Measurements from ENCODE around the gene AGAP1.

Gene AGAP1

GRCh38 chr2:235658351-235659174 is 164.7 kb downstream of the AGAP1 start:
- no peak for DNase-seq (ENCODE audit: low read depth)
- TF ChIP-seq, protein P1, sequence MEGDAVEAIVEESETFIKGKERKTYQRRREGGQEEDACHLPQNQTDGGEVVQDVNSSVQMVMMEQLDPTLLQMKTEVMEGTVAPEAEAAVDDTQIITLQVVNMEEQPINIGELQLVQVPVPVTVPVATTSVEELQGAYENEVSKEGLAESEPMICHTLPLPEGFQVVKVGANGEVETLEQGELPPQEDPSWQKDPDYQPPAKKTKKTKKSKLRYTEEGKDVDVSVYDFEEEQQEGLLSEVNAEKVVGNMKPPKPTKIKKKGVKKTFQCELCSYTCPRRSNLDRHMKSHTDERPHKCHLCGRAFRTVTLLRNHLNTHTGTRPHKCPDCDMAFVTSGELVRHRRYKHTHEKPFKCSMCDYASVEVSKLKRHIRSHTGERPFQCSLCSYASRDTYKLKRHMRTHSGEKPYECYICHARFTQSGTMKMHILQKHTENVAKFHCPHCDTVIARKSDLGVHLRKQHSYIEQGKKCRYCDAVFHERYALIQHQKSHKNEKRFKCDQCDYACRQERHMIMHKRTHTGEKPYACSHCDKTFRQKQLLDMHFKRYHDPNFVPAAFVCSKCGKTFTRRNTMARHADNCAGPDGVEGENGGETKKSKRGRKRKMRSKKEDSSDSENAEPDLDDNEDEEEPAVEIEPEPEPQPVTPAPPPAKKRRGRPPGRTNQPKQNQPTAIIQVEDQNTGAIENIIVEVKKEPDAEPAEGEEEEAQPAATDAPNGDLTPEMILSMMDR (IDR thresholded peaks at IDR 0.05; ENCODE audit: insufficient read depth, low read depth, low read length, missing control alignments): no peak
- H3K4me3 ChIP-seq (ENCODE audit: low read length): no peak overlapping the region

GRCh38 chr2:235659767-235660322 is 166.0 kb downstream of the AGAP1 start:
- no peak overlapping the region for H3K4me3 ChIP-seq (ENCODE audit: low read length)
- no peak for DNase-seq (ENCODE audit: low read depth)
- TF ChIP-seq, protein P1 (IDR thresholded peaks at IDR 0.05; ENCODE audit: insufficient read depth, low read depth, low read length, missing control alignments): no peak

DNA sequence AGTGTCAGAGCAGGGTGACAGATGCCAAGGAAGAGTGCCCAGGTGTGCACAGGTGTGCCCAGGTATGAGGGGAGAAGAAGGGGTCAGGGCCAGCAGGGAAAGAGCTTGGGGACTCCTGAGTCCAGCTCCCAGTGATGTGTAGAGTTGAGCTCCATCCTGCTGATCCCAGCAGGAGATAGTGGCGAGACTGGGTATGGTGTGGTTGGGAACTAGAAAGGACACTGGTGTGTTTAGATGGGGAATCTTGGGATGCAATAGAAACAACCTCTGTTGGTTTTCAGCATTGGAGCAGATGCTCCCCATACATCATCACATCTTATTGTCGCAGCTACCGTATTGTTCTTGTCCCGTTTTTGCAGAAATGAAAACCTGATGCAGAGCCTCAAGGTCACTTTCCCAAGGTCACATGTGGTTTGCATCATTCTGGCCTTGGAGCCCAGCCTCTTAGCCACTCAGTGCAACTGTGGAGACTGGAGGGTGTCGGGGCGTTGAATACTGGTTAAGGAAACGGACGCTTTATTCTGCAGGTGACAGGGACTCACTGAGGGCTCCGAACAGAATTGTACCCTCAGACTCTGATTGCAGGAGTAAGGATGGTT is 166.7 kb downstream of the AGAP1 start:
- H3K4me3 ChIP-seq (ENCODE audit: low read length): no peak overlapping the region
- TF ChIP-seq, protein P1 (IDR thresholded peaks at IDR 0.05; ENCODE audit: insufficient read depth, low read depth, low read length, missing control alignments): no peak

GRCh38 chr2:235661167-235661937 is 167.5 kb downstream of the AGAP1 start:
- no peak for DNase-seq (ENCODE audit: low read depth)
- no peak overlapping the region for H3K4me3 ChIP-seq (ENCODE audit: low read length)
- TF ChIP-seq, protein P1 (IDR thresholded peaks at IDR 0.05; ENCODE audit: insufficient read depth, low read depth, low read length, missing control alignments): no peak

More for the DNA sequence above, 166.7 kb downstream of the AGAP1 start:
- DNase-seq (ENCODE audit: low read depth): no peak

DNA sequence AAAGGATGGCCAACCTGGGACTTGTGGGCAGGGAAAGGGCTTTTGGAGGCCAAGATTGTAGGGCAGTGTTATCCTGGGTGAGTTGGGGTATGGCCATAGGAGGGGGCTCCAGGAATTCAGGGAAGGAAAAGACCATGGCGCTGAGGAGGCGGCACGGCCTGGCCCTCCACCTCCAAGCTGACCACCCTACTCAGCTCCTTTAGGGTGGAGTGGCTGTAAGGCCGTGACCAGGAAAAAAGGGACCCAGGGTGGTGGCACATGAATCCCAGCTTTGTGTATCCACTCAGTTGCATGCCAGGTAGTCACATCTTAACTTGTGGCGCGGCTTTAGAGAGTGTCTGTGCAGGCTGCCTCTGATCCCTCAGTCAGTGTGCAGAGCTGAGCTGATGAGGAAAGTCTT is 168.1 kb downstream of the AGAP1 start:
- H3K4me3 ChIP-seq (ENCODE audit: low read length): no peak overlapping the region
- no peak for DNase-seq (ENCODE audit: low read depth)
- TF ChIP-seq, protein P1 (IDR thresholded peaks at IDR 0.05; ENCODE audit: insufficient read depth, low read depth, low read length, missing control alignments): no peak

GRCh38 chr2:235663875-235664274 is 170.0 kb downstream of the AGAP1 start:
- H3K4me3 ChIP-seq (ENCODE audit: low read length): no peak overlapping the region
- TF ChIP-seq, protein P1 (IDR thresholded peaks at IDR 0.05; ENCODE audit: insufficient read depth, low read depth, low read length, missing control alignments): no peak
- no peak for DNase-seq (ENCODE audit: low read depth)

Measured in epithelial cell of esophagus (primary cell).